ELF-1 (cell line): ENCODE data around the gene MARCHF7.
"Not testable (repeated sequence)": the region's sequence is repeated elsewhere in the genome, so short reads cannot be mapped to it uniquely, and the experiment has no call there.

Source experiments
- DNase-seq: peaks from one replicate; pipeline ENCODE4 v3.0.0-alpha.2; 2016; ENCODE audit warnings: low read depth, low spot score

Gene MARCHF7

GRCh38 chr2:159716857-159717256 lies 4.6 kb downstream of the MARCHF7 start:
- no peak for DNase-seq

- no peak for DNase-seq
These were observed 8.4 kb downstream of the MARCHF7 start for GRCh38 chr2:159720676-159721075.

- no peak for DNase-seq
These were observed 10.3 kb downstream of the MARCHF7 start for GRCh38 chr2:159722580-159722979.

GRCh38 chr2:159724795-159725572 lies 12.7 kb downstream of the MARCHF7 start:
- DNase-seq = not testable (repeated sequence)

GRCh38 chr2:159725713-159726112 lies 13.4 kb downstream of the MARCHF7 start:
- DNase-seq = no peak

- DNase-seq = no peak
These were observed 16.3 kb downstream of the MARCHF7 start for GRCh38 chr2:159728629-159729028.

- no peak for DNase-seq
These were observed 23.3 kb downstream of the MARCHF7 start for GRCh38 chr2:159735648-159736047.

GRCh38 chr2:159736048-159736447 lies 23.7 kb downstream of the MARCHF7 start:
- DNase-seq = no peak

GRCh38 chr2:159737292-159737916 lies 25.1 kb downstream of the MARCHF7 start:
- DNase-seq = no peak

GRCh38 chr2:159737917-159738296 lies 25.6 kb downstream of the MARCHF7 start:
- DNase-seq = no peak

GRCh38 chr2:159738509-159739390 lies 26.4 kb downstream of the MARCHF7 start:
- peak; percentile 8 for DNase-seq

GRCh38 chr2:159742846-159743245 lies 30.5 kb downstream of the MARCHF7 start:
- DNase-seq = no peak

- DNase-seq = no peak
These were observed 32.1 kb downstream of the MARCHF7 start for GRCh38 chr2:159744363-159744762.

GRCh38 chr2:159745237-159745636 lies 32.9 kb downstream of the MARCHF7 start:
- not testable (repeated sequence) for DNase-seq

GRCh38 chr2:159748089-159748488 lies 35.8 kb downstream of the MARCHF7 start:
- DNase-seq = no peak

GRCh38 chr2:159750873-159751272 lies 38.6 kb downstream of the MARCHF7 start:
- no peak for DNase-seq

- no peak for DNase-seq
These were observed 41.5 kb downstream of the MARCHF7 start for GRCh38 chr2:159753797-159754196.

GRCh38 chr2:159755014-159755413 lies 42.7 kb downstream of the MARCHF7 start:
- DNase-seq = no peak

- DNase-seq = peak; percentile 54
These were observed 43.5 kb downstream of the MARCHF7 start for GRCh38 chr2:159755788-159756187.

GRCh38 chr2:159758239-159758638 lies 45.9 kb downstream of the MARCHF7 start:
- no peak for DNase-seq

- DNase-seq = no peak
These were observed 46.4 kb downstream of the MARCHF7 start for GRCh38 chr2:159758686-159759085.

GRCh38 chr2:159759577-159759976 lies 47.3 kb downstream of the MARCHF7 start:
- DNase-seq = no peak
